PC-3 (cell line): Measurements from ENCODE around the gene EFCAB11.

Experiments used
- CTCF ChIP-seq: fragments of 300-600 bp; sonication (generic); conservative IDR thresholded peaks from 2 replicates; pipeline ENCODE4 v1.5.1; 2017; ENCODE audit warnings: antibody characterized with exemption, low read depth, mild to moderate bottlenecking, low read length
- EZH2phosphoT487 ChIP-seq: fragments of 300-600 bp; sonication (generic); IDR thresholded peaks from 2 replicates; pipeline ENCODE4 v1.6.1; 2018; ENCODE audit warnings: mild to moderate bottlenecking, antibody characterized with exemption, low read length, borderline replicate concordance

DNA sequence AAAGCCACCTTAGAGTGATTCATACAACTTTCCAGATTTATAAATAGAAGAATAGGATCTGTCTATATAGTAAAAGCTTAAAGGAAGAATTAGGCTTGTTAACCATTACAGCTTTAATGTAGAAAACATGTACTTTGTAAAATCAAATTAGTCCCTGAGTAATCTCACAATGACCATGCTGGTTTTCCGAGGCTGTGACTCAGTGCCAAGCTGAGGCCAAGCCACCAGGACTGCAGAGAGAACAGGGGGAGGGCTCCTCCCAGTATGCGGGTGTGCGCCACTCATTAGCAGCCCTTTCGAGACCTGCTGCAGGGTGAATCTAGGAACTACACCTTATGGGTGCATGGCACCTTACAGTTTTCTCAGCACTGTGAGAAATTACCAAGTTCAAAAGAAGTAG, 167.0 kb downstream of the EFCAB11 start:
- no peak for TF ChIP-seq CTCF
- no peak for TF ChIP-seq EZH2phosphoT487
